Loucy (cell line): ENCODE data around the gene LMTK3.

Source experiments
- EZH2phosphoT487 ChIP-seq: fragments of 200-600 bp; IDR thresholded peaks from 2 replicates; pipeline ENCODE4 v1.6.1; 2018; ENCODE audit warnings: antibody characterized with exemption, mild to moderate bottlenecking, moderate library complexity, borderline replicate concordance
- TF ChIP-seq, protein P1 (sequence below): fragments of 200-600 bp; sonication (generic); conservative IDR thresholded peaks from 2 replicates; pipeline ENCODE4 v1.5.1; 2014; ENCODE audit warnings: mild to moderate bottlenecking, antibody characterized with exemption, low read length

DNA sequence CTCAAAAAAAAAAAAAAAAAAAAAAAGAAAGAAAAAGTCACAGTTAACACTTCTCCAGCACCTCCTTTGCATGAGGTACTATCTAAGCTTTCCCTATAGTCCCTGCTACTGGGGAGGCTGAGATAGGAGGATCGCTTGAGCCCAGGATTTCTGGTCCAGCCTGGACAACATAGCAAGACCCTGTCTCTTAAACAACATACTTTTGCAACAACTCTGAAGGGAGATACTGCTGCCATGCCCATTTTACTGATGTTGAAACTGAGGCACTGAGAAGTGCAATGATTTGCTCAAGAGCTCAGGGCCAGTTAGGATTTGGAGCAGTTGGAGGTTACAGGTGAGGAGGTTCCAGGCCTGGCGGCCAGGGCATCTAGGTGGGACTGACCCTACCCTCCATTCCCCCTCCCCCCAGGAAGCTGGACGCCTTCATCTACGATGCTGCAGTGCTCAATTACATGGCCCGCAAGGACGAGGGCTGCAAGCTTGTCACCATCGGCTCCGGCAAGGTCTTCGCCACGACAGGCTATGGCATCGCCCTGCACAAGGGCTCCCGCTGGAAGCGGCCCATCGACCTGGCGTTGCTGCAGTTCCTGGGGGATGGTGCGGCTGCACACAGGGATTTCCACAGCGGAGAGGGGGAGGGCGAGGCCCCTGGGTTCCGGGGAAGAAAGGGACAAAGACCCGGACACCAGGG is 70.1 kb downstream of the LMTK3 start:
- TF ChIP-seq, protein P1, sequence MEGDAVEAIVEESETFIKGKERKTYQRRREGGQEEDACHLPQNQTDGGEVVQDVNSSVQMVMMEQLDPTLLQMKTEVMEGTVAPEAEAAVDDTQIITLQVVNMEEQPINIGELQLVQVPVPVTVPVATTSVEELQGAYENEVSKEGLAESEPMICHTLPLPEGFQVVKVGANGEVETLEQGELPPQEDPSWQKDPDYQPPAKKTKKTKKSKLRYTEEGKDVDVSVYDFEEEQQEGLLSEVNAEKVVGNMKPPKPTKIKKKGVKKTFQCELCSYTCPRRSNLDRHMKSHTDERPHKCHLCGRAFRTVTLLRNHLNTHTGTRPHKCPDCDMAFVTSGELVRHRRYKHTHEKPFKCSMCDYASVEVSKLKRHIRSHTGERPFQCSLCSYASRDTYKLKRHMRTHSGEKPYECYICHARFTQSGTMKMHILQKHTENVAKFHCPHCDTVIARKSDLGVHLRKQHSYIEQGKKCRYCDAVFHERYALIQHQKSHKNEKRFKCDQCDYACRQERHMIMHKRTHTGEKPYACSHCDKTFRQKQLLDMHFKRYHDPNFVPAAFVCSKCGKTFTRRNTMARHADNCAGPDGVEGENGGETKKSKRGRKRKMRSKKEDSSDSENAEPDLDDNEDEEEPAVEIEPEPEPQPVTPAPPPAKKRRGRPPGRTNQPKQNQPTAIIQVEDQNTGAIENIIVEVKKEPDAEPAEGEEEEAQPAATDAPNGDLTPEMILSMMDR, result no peak
- no peak for TF ChIP-seq EZH2phosphoT487
